Natural killer cell treated with Interleukin-12 subunit alpha and Interleukin-12 subunit beta and Interleukin-15 and Interleukin-18, amount 100 ng/mL, for 72 hours (primary cell): ENCODE results near the gene WWC2. TPM values are rescaled to one million over a fixed set of nuclear protein-coding genes. Genes with fewer than 3 reads are reported as not detected.
"Not testable (repeated sequence)": the region's sequence is repeated elsewhere in the genome, so short reads cannot be mapped to it uniquely, and the experiment has no call there.

Experiments used
- ATAC-seq, 2 donors: fragments of 150-1000 bp; cut with Tn5 transposase in 1 of 2; sonication (Bioruptor Pico), chemical (Tn5 transposase) in 1 of 2; 2 replicates each; pipeline ENCODE4 v1.10.0; 2021
- DNase-seq: peaks from one replicate; pipeline ENCODE4 v3.0.0; 2022; ENCODE audit warnings: low spot score
- H3K27ac Mint-ChIP-seq, 2 donors: 1 replicate in 1 of 2; 2 replicates in 1 of 2; pipeline ENCODE4 v1.8.0; 2022; ENCODE audit warnings: mixed read lengths in 2 of 2, mild to moderate bottlenecking in 1 of 2, moderate library complexity in 1 of 2
- H3K27me3 Mint-ChIP-seq, 2 donors: 1 replicate in 1 of 2; 2 replicates in 1 of 2; pipeline ENCODE4 v1.8.0; 2022; ENCODE audit warnings: mixed read lengths in 2 of 2
- H3K36me3 Mint-ChIP-seq: one replicate; pipeline ENCODE4 v1.8.0; 2022; ENCODE audit warnings: mixed read lengths
- H3K4me1 Mint-ChIP-seq, 2 donors: 1 replicate in 1 of 2; 2 replicates in 1 of 2; pipeline ENCODE4 v1.8.0; 2022; ENCODE audit warnings: low read depth in 2 of 2, mixed read lengths in 2 of 2, mild to moderate bottlenecking in 1 of 2
- H3K4me3 Mint-ChIP-seq: one replicate; pipeline ENCODE4 v1.8.0; 2022; ENCODE audit warnings: mixed read lengths
- H3K9me3 Mint-ChIP-seq: 2 replicates; pipeline ENCODE4 v1.8.0; 2022; ENCODE audit warnings: mixed read lengths
- total RNA-seq, 2 donors: library from RNA; stranded (reverse); gene quantifications; one replicate each; pipeline ENCODE4 v1.2.3, GENCODE V29; 2022

Gene WWC2
- total RNA-seq, 2 donors from 2014 or later: 5.1 to 10.0 TPM

DNA sequence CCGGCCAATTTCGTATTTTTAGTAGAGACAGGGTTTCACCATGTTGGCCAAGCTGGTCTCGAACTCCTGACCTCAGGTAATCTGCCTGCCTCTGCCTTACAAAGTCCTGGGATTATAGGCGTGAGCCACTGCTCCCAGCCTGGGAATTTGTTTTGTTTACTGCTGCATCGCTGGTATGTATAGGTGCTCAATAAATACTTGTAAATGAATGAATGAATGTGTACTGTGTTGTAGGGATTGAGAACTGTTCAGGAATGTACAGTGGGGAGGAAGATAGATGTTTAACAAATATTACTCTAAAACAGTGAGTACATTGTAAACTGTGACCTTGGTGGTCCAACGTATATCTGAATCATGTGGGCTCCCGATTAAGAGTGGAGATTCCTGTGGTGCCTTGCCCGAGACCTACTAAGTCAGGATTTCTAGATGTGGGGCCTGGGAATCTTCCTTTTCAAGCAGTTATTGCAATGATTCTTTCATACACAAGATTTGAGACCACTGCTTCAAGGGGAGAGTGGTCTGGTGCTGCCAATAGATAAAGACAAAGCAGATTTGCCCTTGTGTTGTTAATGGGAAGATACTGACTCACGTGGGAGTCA, 41.0 kb downstream of the WWC2 start:
- Mint-ChIP-seq H3K27me3 (peaks cover 4 to 7% of the 10 kb centered on the region in 2 donors), H3K4me3 (no peak overlapping the region), H3K36me3 (no peaks in the 10 kb centered on the region), H3K9me3 (no peaks in the 10 kb centered on the region), H3K4me1 (peaks cover 12 to 18% of the 10 kb centered on the region in 2 donors), H3K27ac (no peak overlapping the region)
- DNase-seq (no peak), ATAC-seq (no peak)

DNA sequence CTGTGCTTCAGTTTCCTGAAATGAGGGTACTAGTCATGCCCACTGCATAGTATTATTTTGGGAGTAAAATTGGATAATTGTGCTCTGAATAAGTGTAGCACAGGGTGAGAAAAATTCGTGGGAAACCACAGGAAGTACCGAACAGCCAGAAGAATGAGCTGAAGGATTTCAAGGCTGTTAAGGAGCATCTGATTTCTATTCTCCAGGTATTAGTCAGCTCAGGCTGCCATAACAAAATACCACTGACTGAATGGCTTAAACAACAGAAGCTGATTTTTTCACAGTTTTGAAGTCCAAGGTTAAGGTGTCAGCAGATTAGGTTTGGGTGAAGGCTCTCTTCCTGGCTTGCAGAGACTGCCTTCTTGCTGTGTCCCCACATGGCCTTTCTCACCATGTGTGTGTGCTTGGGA, 41.9 kb downstream of the WWC2 start:
- DNase-seq (no peak), ATAC-seq (peak; percentile 33 to 40)
- H3K27me3 Mint-ChIP-seq: peaks cover 3% of the 10 kb centered on the region in 2 donors
- no peaks in the 10 kb centered on the region for H3K36me3 Mint-ChIP-seq
- H3K27ac Mint-ChIP-seq: no peak overlapping the region
- no peak overlapping the region for H3K4me3 Mint-ChIP-seq
- H3K4me1 Mint-ChIP-seq: peaks cover 12 to 19% of the 10 kb centered on the region in 2 donors
- no peaks in the 10 kb centered on the region for H3K9me3 Mint-ChIP-seq

DNA sequence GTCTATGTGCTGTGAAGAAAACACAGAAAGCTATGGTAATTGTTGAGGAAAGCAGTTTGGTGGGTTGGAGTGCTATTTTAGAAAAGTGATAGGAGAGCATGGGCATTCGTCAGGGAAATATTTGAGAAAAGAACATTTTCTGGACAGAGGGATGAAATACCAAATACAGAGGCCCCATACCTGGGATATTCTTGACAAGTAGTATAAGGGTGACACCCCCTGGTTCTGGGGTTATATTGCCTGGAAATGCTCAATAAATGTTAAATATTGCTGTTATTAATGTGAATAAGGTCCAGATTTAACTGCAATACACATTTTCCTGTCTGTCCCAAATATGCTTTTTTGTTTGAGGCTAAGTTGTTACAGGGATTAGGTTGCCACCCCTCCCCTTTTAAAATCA, 42.9 kb downstream of the WWC2 start:
- no peak overlapping the region for H3K27ac Mint-ChIP-seq
- H3K36me3 Mint-ChIP-seq: no peaks in the 10 kb centered on the region
- H3K27me3 Mint-ChIP-seq: peaks cover 0 to 5% of the 10 kb centered on the region in 2 donors
- ATAC-seq (no peak), DNase-seq (no peak)
- no peak overlapping the region for H3K4me3 Mint-ChIP-seq
- peaks cover 16 to 24% of the 10 kb centered on the region in 2 donors for H3K4me1 Mint-ChIP-seq
- no peaks in the 10 kb centered on the region for H3K9me3 Mint-ChIP-seq

DNA sequence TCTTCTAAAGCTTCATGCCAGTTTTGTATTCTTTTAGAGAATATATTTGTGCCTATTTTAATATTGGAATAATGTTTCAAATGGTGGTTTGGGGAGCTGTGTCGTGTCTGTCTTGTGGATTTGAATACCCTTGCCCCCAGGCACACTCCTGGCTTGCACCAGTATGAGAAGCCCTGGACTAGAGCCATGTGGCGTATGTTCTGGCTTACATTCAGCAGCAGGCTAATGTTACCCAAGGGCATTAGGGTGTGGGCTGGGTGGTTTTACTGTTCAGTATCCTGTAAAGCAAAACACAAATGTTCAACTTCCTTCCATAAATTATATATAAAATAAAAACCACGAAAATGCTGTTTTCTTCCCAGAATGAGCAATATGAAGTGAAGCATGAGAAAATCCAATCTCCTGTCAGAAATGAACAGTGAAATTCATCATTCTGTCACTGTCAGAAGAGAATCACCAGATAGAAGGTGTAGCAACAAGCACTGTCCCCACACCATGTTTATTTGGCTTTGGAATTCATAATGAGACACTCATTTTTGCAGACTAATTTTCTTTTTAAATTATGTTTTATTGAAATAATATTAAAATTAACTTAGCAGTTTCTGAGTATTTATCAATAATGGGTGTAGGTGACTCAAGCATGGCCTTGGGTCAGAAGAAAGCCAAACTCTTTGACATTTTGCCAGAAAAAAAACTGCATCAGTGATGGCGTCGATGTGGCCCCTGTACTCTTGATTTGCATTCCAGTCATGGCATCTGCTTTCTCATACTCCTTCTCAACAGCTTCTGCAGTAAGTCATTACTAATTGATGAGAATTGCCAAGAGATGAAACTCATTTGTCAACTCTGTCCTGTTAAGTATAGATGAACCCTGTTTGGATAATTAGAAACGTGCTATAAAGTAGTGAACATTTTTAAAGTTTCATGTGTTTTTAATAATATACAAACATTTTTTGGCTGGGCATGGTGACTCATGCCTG, 43.8 kb downstream of the WWC2 start:
- no peak for ATAC-seq
- Mint-ChIP-seq H3K4me1 (peaks cover 16 to 24% of the 10 kb centered on the region in 2 donors), H3K36me3 (no peaks in the 10 kb centered on the region)

DNA sequence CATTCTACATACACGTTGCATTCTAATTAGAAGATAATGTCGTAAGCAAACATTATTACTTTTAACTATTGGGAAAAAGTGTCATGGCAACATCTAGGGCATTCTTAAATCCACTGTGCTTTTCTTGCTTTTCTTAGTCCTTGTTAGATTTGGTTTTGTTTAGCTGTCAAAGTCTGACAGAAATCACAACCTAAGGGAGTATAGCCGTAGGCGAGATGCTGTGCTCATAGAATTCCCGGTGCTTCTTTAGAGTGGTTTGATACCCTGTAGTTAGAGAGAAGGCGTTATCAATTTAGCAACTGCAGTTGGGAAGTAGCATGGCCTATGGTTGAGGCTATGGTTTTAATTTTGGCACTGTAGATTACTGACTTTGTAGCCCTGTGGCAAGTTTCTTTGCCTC, 45.7 kb downstream of the WWC2 start:
- H3K36me3 Mint-ChIP-seq: no peaks in the 10 kb centered on the region
- H3K27me3 Mint-ChIP-seq: peaks cover 0 to 5% of the 10 kb centered on the region in 2 donors
- H3K4me1 Mint-ChIP-seq: peaks cover 16 to 24% of the 10 kb centered on the region in 2 donors
- ATAC-seq: no peak
- DNase-seq: no peak
- H3K9me3 Mint-ChIP-seq: no peaks in the 10 kb centered on the region
- no peak overlapping the region for H3K4me3 Mint-ChIP-seq
- no peak overlapping the region for H3K27ac Mint-ChIP-seq

More for the DNA sequence above, 43.8 kb downstream of the WWC2 start:
- Mint-ChIP-seq H3K9me3 (no peaks in the 10 kb centered on the region), H3K27me3 (peaks cover 0 to 5% of the 10 kb centered on the region in 2 donors), H3K4me3 (no peak overlapping the region), H3K27ac (no peak overlapping the region)
- no peak for DNase-seq

DNA sequence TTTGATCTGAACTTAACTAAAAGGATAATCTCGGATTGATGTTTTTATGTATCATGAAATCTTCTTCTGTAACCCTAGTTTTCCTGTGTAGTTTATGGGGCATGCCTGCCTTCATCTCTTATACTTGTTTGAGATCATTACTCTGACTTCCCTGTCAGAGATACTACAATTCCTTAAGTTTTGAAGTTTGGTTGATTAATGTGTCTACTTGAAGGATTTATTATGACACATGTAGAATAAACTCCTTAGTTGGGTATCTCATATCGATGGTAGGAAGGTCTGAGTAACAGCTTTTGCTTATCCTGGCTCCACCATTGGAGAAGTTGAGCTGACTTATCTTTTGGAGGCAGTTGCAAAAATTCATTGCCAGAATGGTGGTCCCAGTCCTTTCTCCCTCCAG, 46.7 kb downstream of the WWC2 start:
- Mint-ChIP-seq H3K27me3 (peaks cover 0 to 5% of the 10 kb centered on the region in 2 donors), H3K4me1 (peaks cover 16 to 24% of the 10 kb centered on the region in 2 donors), H3K27ac (no peak overlapping the region), H3K9me3 (no peaks in the 10 kb centered on the region), H3K4me3 (no peak overlapping the region), H3K36me3 (no peaks in the 10 kb centered on the region)
- no peak for DNase-seq
- ATAC-seq: no peak

DNA sequence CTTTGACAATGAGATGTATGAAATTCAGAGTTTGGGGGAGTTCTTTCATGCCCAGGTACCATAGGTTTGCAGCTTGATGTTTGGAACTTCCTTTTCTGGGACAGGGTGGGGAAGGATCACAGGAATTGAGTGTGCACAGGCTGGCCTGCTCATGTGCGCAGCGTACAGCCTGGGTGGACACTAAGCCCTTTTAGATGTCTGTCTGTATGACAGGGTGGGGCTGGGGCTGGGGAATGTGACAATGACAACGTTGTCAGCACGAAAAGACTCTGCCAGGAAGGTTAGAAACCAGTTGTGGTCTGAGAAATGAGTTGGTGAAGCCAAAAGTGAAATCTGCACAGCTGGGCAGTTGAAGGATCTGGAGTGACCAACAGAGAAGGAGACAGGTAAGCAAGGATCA, 47.4 kb downstream of the WWC2 start:
- Mint-ChIP-seq H3K27ac (no peak overlapping the region), H3K4me3 (no peak overlapping the region), H3K27me3 (peaks cover 0 to 5% of the 10 kb centered on the region in 2 donors), H3K36me3 (no peaks in the 10 kb centered on the region), H3K4me1 (peaks cover 11 to 24% of the 10 kb centered on the region in 2 donors), H3K9me3 (no peaks in the 10 kb centered on the region)
- no peak for ATAC-seq
- DNase-seq: no peak

DNA sequence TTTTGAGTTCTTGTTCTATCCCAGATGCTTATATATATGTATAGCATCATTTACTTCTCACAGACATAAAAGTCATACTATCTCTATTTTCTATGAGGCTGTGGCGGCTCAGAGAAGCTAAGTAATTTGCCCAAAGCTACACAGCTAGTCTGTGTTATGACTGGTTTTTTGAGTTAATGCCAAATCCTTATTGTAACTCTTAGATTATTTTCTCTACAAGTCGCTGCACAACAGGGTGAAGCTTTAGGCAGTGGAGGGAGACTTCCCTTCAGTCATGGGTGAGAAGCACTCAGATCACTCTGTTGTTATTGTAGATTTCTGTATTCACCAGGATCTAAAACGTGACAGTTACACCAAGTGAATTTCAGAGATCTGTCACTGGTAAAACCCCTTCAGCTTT, 48.1 kb downstream of the WWC2 start:
- no peak for DNase-seq
- Mint-ChIP-seq H3K36me3 (no peaks in the 10 kb centered on the region), H3K27ac (no peak overlapping the region), H3K4me1 (peaks cover 8 to 18% of the 10 kb centered on the region in 2 donors), H3K9me3 (no peaks in the 10 kb centered on the region), H3K4me3 (no peak overlapping the region), H3K27me3 (peaks cover 0 to 5% of the 10 kb centered on the region in 2 donors)
- no peak for ATAC-seq

DNA sequence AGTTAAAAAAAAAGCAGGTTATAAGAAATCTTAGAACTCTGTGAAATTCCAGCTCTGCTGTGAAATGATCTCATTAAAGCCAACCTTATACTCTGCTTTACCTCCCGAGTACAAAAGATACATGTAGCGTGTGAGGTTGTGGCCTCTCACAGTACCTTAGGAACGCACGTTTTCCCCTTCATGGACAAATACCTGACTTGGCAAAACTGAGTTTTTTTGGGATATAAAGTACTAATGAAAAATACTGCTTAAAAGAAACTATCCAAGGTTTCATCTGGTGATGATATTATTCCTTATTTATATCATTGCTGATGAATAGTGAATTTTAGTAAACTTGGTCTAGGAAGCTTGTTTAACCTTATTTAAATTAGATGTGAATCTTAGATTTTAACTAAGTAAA, 48.9 kb downstream of the WWC2 start:
- Mint-ChIP-seq H3K27ac (no peak overlapping the region), H3K4me3 (no peak overlapping the region), H3K4me1 (peaks cover 8 to 14% of the 10 kb centered on the region in 2 donors), H3K36me3 (no peaks in the 10 kb centered on the region), H3K9me3 (no peaks in the 10 kb centered on the region), H3K27me3 (peaks cover 0 to 5% of the 10 kb centered on the region in 2 donors)
- ATAC-seq (no peak), DNase-seq (no peak)

DNA sequence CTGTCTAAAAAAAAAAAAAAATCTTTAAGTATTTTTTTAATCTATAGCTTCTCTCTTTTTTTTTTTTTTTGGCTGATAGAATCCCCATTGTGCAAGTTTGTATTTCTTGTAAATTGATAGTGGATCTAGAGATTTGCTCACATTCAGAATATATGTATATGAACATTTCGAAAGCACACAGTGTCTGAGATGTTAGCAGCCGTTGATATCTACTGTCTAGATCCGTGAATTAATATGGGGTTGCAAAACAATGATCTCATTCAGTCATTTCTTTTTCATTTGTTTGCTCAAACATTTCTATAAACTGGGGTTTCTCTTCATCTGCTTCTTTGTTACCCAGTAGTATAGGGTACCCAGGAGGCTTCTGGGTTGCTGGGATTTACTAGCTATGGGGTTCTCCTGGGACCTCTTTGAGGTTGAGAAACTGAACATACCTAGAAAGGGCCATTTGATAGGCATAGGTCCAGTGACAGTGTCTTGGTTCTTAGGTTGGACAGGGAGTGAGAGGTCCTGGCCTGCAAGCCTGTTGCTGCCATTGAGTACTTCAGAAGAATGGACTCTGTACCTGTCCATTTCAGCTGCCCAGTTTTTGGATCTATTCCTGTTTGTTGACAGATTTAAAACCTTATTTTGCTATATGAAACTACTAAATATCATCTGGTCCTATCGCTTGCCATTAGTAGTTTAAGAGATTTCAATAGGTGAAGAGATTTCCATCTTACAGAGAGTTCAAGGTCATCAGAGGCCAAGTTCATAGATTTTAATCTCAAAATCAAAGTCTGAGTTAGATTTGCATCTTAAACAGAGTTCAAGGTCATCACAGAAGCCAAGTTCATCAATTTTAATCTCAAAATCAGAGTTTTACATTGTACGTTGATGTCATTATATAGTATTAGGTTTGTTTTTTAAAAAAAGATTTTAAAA, 50.8 kb downstream of the WWC2 start:
- no peak overlapping the region for H3K27ac Mint-ChIP-seq
- peaks cover 0 to 5% of the 10 kb centered on the region in 2 donors for H3K27me3 Mint-ChIP-seq
- DNase-seq (no peak), ATAC-seq (no peak)
- H3K4me1 Mint-ChIP-seq: peaks cover 4 to 7% of the 10 kb centered on the region in 2 donors
- H3K36me3 Mint-ChIP-seq: no peaks in the 10 kb centered on the region
- no peaks in the 10 kb centered on the region for H3K9me3 Mint-ChIP-seq
- no peak overlapping the region for H3K4me3 Mint-ChIP-seq

DNA sequence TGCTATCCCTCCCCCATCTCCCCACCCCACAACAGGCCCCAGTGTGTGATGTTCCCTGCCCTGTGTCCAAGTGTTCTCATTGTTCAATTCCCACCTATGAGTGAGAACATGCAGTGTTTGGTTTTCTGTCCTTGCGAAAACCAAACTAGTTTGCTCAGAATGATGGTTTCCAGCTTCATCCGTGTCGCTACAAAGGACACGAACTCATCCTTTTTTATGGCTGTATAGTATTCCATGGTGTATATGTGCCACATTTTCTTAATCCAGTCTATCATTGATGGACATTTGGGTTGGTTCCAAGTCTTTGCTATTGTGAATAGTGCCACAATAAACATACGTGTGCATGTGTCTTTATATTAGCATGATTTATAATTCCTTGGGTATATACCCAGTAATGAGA, 51.6 kb downstream of the WWC2 start:
- H3K4me3 Mint-ChIP-seq, H3K9me3 Mint-ChIP-seq, H3K4me1 Mint-ChIP-seq: not testable (repeated sequence)

DNA sequence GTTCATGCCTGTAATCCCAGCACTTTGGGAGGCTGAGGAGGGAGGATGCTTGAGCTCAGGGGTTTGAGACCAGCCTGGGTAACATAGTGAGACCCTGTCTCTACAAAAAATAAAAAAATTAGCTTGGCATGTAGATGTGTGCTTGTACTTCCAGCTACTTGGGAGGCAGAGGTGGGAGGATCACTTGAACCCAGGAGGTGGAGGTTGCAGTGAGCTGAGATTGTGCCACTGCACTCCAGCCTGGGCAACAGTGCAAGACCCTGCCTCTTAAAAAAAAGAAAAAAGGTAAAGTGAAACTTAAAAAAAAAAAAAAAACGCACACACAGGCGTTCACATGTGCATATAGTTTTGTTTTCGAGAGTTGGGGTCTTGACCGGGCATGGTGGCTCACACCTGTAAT, 53.2 kb downstream of the WWC2 start:
- not testable (repeated sequence) for H3K4me3 Mint-ChIP-seq, H3K9me3 Mint-ChIP-seq, H3K27me3 Mint-ChIP-seq, ATAC-seq, DNase-seq, H3K36me3 Mint-ChIP-seq, H3K27ac Mint-ChIP-seq, H3K4me1 Mint-ChIP-seq

More for the DNA sequence above, 51.6 kb downstream of the WWC2 start:
- ATAC-seq, DNase-seq, H3K27me3 Mint-ChIP-seq, H3K36me3 Mint-ChIP-seq, H3K27ac Mint-ChIP-seq: not testable (repeated sequence)

DNA sequence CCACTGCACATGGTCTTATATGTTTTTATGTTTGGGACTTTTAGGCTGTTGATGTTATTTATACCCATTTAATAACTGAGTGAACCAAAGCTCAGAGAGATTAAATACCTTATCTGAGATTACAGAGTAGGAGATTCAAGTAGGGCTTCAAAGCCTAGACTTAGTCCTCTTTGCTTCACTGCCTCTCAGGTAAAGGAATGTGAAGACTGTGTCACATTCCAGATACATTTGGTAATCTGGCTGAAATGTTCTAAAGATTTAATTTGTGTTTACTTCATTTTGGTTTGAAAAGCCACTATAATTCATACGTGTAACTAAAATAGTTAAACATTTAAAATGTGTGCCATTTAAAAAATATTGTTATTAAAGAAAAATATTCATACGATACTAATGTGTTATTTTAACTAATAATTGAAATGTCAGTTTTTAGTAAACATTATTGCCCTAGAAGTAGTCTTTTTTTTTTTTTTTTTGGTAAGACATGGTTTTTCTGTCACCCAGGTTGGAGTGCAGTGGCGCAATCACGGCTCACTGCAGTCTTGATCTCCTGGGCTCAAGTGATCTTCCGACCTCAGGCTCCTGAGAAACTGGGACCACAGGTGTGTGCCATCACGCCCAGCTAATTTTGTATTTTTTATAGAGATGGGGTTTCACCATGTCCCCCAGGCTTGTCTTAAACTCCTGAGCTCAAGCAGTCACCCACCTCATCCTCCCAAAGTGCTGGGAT, 54.3 kb downstream of the WWC2 start:
- H3K36me3 Mint-ChIP-seq: no peaks in the 10 kb centered on the region
- peaks cover 0 to 4% of the 10 kb centered on the region in 2 donors for H3K4me1 Mint-ChIP-seq
- no peak for DNase-seq
- H3K27me3 Mint-ChIP-seq: peaks cover 5 to 7% of the 10 kb centered on the region in 2 donors
- no peaks in the 10 kb centered on the region for H3K9me3 Mint-ChIP-seq
- ATAC-seq: no peak
- H3K4me3 Mint-ChIP-seq: no peak overlapping the region
- H3K27ac Mint-ChIP-seq: no peak overlapping the region
